Inflammatory macrophage treated with lipopolysaccharide for 4 hours (primary cell): ENCODE data around the gene MESD.
"Not testable (repeated sequence)": the region's sequence is repeated elsewhere in the genome, so short reads cannot be mapped to it uniquely, and the experiment has no call there.

Source experiments
- DNase-seq: peaks from one replicate; pipeline ENCODE4 v3.0.0-alpha.2; 2020

MESD gene

DNA sequence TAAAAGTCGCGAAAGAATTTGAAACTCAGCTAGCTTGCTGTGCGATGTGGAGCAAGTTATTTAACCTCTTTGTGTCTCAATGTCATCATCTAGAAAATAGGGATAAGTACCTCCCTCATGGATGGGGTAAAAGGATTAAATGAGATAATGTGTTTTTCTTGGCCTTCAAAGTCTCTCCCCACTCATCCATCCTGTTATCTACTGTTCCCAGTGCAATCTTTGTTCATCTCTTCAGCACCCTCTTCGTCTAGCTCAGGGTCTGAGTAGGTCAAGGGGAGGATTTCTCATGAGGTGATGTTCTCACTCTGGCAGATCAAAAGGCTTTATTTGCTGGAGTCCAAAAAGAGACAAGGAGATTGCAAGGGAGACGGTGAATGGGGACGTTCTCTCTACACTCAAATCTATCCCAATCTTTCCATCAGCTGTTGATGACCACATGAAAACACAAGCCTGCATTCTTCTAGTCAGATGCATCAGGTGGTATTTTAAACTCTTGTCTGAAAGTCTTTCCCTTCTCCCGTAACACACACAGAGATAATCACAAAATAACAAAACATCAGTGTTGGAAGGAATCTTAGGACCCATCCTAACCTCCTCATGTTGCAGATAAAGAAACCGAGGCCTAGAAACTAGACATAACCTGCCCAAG, 1.3 kb downstream of the MESD start:
- no peak for DNase-seq

DNA sequence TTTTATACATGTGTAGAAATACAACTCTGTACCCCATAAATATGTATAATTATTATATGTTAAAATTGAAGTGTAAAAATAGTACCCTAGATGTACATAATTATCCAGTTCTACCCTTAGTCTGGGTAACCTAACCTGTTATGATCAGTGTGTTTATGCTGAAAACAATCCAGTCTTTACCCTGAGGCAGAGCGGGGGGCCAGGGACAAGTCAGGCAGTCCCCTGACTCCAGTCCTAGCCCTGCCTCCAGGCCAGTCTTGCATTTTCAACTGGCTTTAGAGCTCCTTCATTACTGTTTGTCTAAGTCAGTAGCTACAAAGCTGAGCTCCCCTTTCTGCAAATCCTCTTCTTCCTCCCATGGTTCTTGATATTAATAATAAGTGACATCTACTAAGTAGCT, 3.1 kb downstream of the MESD start:
- no peak for DNase-seq

DNA sequence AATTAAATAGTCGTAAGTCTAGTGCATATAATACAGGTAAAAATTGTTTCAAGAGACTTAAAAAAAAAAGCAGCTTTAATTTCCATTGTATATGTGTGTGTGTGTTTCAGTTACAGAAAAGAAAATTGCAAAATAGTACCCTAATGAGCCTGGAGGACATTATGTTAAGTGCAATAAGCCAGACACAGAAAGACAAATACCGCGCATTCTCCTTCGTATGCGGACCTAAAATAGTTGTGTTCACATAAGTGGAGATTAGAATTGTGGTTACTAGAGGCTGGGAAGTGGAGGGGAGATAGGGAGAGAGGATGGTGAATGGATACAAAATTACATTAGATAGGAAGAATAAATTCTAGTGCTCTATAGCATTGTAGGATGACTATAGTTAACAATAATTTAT, 3.6 kb downstream of the MESD start:
- no peak for DNase-seq

GRCh38 chr15:80984856-80985255, 4.8 kb downstream of the MESD start:
- DNase-seq, result peak; percentile 97

- DNase-seq, result no peak
Measured at GRCh38 chr15:80982839-80983238, 6.8 kb downstream of the MESD start.

DNA sequence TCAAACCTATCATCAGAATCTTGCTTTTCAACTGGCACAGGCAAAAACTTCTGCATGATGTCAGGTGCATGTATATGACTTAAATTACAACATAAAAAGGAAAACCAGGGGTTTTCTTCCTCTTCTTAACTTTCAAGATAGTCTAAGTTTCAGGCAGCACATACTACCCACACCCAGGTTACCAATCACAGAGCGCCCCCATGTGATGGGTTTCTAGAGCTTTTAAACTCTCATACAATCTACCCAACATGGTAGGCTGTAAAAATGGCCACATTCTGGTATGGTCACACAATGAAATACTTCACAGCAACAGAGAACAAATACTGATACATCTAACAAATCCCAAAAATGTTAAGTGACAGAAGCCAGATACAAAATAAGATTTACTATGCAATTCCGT, 7.4 kb downstream of the MESD start:
- DNase-seq, result peak; percentile 54

DNA sequence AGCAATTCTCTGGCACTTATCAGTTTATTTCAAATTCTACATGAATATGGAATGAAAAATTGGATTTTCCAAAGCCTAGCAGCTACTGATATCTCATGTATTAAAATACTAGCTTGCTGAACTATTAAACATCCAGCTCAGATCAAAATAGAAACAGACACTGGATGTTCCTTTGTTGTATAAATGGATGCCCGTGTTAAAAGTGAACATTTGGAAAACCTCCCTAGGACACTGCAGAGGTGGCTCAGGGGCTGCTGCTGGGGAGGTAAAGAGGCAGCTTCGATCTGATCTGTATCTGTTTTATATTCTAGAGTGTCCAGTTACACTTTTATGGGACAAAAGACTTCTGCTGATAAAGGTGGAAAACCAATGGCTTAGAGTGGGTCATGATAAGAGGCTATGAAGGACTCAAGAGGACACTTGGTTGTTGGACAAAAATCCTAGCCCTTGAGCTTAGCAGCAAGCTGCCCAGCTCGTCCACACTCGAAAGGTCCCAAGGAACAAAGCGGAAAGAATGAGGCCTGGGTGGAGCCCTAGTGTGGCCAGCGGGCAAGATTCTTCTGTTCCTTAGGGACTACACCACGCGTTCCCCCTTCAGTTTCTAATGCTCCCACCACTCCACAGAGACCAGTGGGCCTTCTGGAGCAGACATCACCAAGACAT, 9.9 kb downstream of the MESD start:
- DNase-seq, result no peak

- DNase-seq, result no peak
Measured at GRCh38 chr15:80978685-80979329, 10.8 kb downstream of the MESD start.

GRCh38 chr15:80977627-80978036, 12.0 kb downstream of the MESD start:
- DNase-seq, result peak; percentile 71

DNA sequence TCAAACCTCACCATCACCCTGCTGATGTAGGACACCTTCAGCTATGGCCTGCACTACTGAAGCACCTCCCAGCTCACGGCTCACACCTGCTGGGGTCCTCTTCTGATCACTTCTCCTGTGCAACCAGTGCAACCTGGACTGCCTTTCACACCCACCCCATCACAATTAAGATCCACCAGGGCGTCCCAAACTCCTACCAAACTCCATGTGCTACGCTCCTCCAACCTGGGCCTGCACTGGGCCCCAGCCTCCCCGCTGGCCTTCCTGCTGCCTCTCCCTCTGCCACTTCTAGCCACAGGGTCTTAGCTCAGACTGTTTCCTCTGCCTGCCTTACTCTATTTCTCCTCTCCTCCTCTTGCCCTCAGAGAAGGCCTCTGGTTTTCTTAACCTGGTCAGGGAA, 12.8 kb downstream of the MESD start:
- DNase-seq, result no peak

DNA sequence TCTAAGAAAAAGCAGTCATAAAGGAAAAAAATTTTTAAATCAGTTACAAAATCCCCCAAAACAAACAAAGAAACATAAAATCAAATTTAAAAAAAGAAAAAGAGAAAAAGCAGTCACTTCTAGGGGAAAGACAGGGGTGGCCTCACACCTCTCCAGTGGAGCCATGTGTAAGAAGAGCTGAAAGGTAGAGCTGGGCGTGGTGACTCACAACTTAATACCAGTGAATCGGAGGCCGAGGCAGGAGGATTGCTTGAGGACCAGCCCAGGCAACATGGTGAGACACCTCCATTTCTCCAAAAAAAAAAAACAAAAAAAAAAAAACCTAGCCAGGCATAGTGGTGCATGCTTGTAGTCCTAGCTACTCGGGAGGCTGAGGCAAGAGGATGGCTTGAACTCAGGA, 14.7 kb downstream of the MESD start:
- DNase-seq, result no peak

GRCh38 chr15:80972276-80972675, 17.3 kb downstream of the MESD start:
- no peak for DNase-seq

- DNase-seq, result no peak
Measured at GRCh38 chr15:80971143-80971542, 18.5 kb downstream of the MESD start.

DNA sequence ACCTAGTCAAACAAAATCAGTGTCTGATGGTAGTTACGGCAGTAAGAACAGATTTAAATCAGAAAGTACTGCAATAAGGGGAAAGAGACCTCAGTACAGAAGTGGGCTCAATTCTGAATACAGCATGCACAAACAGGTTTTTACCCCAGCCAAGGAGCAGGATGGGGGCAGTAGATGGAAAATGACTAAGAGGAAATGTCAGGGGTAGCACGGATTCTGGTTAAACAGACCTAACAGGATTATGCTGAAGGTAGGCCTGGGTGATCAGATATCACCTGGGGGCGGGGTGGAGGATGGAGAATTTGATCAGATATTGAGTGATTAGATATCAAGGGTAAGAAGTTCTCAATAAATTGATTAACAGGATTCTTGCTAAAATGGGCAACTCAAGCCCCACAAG, 19.0 kb downstream of the MESD start:
- no peak for DNase-seq

- DNase-seq, result peak; percentile 66
Measured at GRCh38 chr15:80970018-80970657, 19.5 kb downstream of the MESD start.

DNA sequence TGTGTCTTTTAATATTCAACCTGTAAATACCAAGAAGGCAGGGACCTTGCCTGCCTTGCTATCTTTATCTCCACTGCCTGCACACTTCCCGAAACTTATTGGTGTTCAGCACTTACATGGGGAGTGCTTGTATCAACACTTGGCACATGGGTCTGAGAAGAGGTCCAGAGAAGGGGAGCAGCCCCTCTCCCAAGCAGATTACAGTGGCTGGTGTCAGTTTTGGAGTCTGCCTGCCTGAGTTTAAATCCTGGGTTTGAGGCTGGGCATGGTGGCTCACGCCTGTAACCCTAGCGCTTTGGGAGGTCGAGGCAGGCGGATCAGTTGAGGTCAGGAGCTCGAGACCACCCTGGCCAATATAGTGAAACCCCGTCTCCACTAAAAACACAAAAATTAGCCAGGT, 20.3 kb downstream of the MESD start:
- DNase-seq, result no peak

DNA sequence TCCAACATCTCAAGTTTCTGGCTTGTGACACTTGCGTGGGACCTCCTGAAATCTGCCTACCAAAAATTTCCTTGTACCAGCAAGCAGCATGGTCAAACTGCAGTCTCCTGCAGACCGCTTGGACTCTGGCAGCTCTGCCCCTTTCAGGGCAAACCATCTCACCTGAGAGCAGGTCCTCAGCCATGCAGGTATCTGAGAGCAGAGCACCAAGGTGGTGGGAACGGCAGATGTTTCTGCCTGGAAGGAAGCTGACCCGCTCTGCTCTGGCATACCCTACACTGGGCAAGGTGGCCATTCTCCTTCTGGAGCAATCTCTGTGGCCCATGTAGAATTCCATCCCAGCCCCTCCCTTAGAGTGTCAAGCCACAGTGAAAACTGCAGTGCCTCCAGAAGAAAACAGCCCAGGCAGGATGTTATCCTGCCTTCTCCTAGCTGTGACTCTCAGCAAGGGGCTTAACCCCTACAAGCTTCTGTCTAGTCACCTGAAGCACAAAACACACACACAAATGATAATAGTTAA, 21.6 kb downstream of the MESD start:
- DNase-seq, result no peak

GRCh38 chr15:80967451-80967850, 22.2 kb downstream of the MESD start:
- no peak for DNase-seq

DNA sequence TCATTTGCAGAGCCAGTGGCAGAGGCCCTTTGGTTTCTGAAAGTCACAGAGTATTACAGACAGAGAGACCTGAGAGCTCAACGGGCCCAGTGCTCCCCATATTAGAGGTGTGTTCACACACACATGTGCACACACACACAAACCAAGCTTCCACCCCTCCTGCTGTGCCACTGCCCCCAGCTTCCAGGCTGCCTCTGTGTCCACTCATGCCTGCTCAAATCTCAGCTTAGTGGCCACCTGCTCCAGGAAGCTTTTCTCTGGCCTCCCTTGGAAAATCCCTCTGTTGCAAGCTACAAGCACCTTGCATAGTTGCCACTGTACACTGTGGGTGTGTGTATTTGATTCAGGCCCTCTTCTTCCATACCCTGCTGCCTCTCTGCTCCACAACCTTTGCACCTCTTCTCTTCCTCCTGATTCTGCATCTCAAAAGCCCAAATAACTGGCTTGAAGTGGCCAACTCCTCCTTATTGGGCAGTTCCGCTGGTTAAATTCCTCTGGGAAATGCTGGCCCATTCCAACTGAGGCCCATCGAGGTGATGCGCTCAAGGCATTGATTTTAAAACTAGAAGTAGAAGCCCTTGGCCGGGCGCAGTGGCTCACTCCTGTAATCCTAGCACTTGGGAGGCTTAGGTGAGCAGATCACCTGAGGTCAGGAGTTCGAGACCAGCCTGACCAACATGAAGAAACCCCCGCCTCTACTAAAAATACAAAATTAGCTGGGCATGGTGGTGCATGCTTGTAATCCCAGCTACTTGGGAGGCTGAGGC, 23.0 kb downstream of the MESD start:
- DNase-seq, result no peak

DNA sequence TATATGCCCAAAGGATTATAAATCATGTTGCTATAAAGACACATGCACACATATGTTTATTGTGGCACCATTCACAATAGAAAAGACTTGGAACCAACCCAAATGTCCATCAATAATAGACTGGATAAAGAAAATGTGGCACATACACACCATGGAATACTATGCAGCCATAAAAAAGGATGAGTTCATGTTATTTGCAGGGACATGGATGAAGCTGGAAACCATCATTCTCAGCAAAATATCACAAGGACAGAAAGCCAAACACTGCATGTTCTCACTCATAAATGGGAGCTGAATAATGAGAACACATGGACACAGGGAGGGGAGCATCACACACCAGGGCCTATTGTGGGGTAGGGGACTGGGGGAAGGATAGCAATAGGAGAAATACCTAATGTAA, 24.2 kb downstream of the MESD start:
- not testable (repeated sequence) for DNase-seq

- no peak for DNase-seq
Measured at GRCh38 chr15:80958818-80959495, 30.7 kb downstream of the MESD start.

GRCh38 chr15:80957976-80958375, 31.6 kb downstream of the MESD start:
- peak; percentile 0 for DNase-seq
